Bronchial epithelial cell (primary cell): ENCODE results near the gene RBMS1. TPM values are rescaled to one million over a fixed set of nuclear protein-coding genes. Genes with fewer than 3 reads are reported as not detected.

ENCODE experiments used
- DNase-seq: peaks from one replicate; pipeline ENCODE4 v3.0.0-alpha.2; 2010; ENCODE audit warnings: low read depth
- FAIRE-seq: peaks from 2 replicates; lab custom pipeline; 2011; peaks lifted over from hg19 to GRCh38; lab: Jason Lieb, UNC
- H3K27me3 ChIP-seq: 2 replicates; pipeline ENCODE4 v1.5.1; 2011; ENCODE audit warnings: low read length; ENCODE audit not compliant: control insufficient read depth, insufficient read depth
- H3K36me3 ChIP-seq: 2 replicates; pipeline ENCODE4 v1.5.1; 2011; ENCODE audit warnings: low read length; ENCODE audit not compliant: control insufficient read depth, insufficient read depth
- H3K4me3 ChIP-seq: 2 replicates; pipeline ENCODE4 v1.5.1; 2011; ENCODE audit warnings: mild to moderate bottlenecking, low read depth, low read length, control low read depth
- total RNA-seq: library from RNA; depleted of rRNA; stranded (reverse); fragments of >200 nt; gene quantifications from 2 replicates; pipeline ENCODE4 v1.2.1, GENCODE V29; 2014
- TF ChIP-seq, protein P1 (sequence below): IDR thresholded peaks from 2 replicates; pipeline ENCODE4 v1.5.1; 2011; ENCODE audit warnings: mild to moderate bottlenecking, moderate library complexity, low read length, control low read depth, inconsistent platforms; ENCODE audit not compliant: insufficient read depth, severe bottlenecking

The RBMS1 gene
- total RNA-seq, 1 donor from 2014 or later: 30.0 TPM

- H3K36me3 ChIP-seq: no peaks in the 10 kb centered on the region
- DNase-seq (no peak), FAIRE-seq (no peak)
- H3K4me3 ChIP-seq: no peak overlapping the region
- TF ChIP-seq, protein P1, sequence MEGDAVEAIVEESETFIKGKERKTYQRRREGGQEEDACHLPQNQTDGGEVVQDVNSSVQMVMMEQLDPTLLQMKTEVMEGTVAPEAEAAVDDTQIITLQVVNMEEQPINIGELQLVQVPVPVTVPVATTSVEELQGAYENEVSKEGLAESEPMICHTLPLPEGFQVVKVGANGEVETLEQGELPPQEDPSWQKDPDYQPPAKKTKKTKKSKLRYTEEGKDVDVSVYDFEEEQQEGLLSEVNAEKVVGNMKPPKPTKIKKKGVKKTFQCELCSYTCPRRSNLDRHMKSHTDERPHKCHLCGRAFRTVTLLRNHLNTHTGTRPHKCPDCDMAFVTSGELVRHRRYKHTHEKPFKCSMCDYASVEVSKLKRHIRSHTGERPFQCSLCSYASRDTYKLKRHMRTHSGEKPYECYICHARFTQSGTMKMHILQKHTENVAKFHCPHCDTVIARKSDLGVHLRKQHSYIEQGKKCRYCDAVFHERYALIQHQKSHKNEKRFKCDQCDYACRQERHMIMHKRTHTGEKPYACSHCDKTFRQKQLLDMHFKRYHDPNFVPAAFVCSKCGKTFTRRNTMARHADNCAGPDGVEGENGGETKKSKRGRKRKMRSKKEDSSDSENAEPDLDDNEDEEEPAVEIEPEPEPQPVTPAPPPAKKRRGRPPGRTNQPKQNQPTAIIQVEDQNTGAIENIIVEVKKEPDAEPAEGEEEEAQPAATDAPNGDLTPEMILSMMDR: no peak
- no peaks in the 10 kb centered on the region for H3K27me3 ChIP-seq
These were observed 137.1 kb downstream of the RBMS1 start for GRCh38 chr2:160356485-160356884.

GRCh38 chr2:160355080-160355479 lies 138.5 kb downstream of the RBMS1 start:
- FAIRE-seq: no peak
- Histone ChIP-seq H3K36me3 (no peaks in the 10 kb centered on the region), H3K27me3 (no peaks in the 10 kb centered on the region), H3K4me3 (no peak overlapping the region)
- peak; percentile 68 for DNase-seq
- TF ChIP-seq, protein P1: no peak

DNA sequence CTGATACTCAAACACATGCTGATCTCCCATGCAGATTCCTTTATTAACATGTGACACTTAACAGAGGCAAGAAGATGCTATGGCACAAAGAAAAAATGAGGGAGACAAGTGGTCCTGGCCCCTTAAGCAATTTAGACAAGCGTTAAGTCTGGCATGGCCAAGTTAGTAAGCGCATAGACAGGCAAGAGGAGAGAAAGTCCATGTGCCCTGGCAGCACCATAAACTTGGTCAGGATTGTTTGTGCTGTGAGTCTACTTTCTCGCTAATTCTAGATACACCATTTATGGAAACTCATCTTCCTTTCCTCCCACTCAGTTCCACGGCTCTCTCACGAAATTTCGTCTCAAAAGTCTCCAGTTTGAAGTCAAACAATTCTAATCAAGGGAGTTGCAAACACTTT lies 138.9 kb downstream of the RBMS1 start:
- Histone ChIP-seq H3K4me3 (no peak overlapping the region), H3K36me3 (no peaks in the 10 kb centered on the region)
- FAIRE-seq: no peak

GRCh38 chr2:160353813-160354212 lies 139.8 kb downstream of the RBMS1 start:
- TF ChIP-seq, protein P1: no peak
- DNase-seq: no peak
- H3K27me3 ChIP-seq: no peaks in the 10 kb centered on the region
- no peaks in the 10 kb centered on the region for H3K36me3 ChIP-seq
- peak; percentile 36 for FAIRE-seq
- no peak overlapping the region for H3K4me3 ChIP-seq

More for the DNA sequence above, 138.9 kb downstream of the RBMS1 start:
- no peaks in the 10 kb centered on the region for H3K27me3 ChIP-seq
- TF ChIP-seq, protein P1: no peak
- no peak for DNase-seq

- FAIRE-seq (no peak), DNase-seq (peak; percentile 28)
These were observed 140.4 kb downstream of the RBMS1 start for GRCh38 chr2:160353166-160353565.

DNA sequence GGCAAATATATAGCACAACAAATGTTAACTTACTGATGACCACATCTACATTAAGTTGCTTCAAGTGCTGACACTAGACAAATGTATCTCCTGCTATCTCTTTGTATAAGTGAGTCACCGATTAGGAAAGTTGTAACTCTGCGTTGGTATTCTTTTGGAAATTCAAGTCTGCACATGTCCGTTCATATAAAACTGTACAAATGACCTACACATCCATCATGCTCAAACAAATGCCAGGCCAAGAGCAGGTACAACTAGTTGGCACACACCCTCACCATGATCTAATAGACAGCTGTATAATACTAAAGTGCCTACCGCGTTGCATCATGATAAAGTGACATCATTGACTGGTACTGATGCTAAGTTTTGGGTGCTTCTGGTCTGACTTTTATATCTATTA lies 141.1 kb downstream of the RBMS1 start:
- FAIRE-seq (peak; percentile 64), DNase-seq (peak; percentile 100)

More at GRCh38 chr2:160353166-160353565, 140.4 kb downstream of the RBMS1 start:
- Histone ChIP-seq H3K4me3 (no peak overlapping the region), H3K27me3 (no peaks in the 10 kb centered on the region), H3K36me3 (no peaks in the 10 kb centered on the region)
- TF ChIP-seq, protein P1: peak; percentile 36

More for the DNA sequence above, 141.1 kb downstream of the RBMS1 start:
- Histone ChIP-seq H3K27me3 (no peaks in the 10 kb centered on the region), H3K36me3 (no peaks in the 10 kb centered on the region), H3K4me3 (no peak overlapping the region)
- TF ChIP-seq, protein P1: no peak
